Measurements from ENCODE around the gene LPIN1. TPM values are rescaled to one million over a fixed set of nuclear protein-coding genes. Genes with fewer than 3 reads are reported as not detected.

Gene LPIN1
- total and polyA plus RNA-seq, 2 of the 8 experiments (the other 6 are each of a cell fraction or from before 2014, with no cell fraction given), result 4.3 to 9.8 TPM

DNA sequence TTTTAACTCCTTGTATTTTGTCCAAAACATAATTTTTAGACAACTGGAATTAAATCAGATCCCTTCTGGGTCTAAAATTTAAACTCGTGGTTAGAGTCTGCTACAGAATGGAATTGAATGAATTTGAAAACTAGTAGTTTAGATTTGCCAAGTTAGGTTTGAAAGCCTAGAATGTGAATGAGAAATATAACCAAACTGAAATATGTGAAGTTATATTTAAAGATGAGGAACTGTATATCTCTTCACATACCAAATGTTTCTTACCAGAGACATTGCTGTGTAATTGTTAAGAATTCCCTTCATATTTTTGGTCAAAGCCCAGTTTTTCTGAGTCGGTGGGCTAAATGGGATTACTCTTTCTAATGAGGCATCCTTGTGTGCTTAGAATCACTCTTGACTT lies 74.2 kb downstream of the LPIN1 start:
- H3K23me2 ChIP-seq (ENCODE audit: low read depth, low read length), result no peaks in the 10 kb centered on the region
- H3K14ac ChIP-seq (ENCODE audit: insufficient read length), result no peak overlapping the region
- H3K79me1 ChIP-seq (ENCODE audit: low read depth, low read length), result no peaks in the 10 kb centered on the region
- POLR2A ChIA-PET (ENCODE audit: partially characterized antibody), result no interaction called here
- no peak overlapping the region for H3K4me3 ChIP-seq (ENCODE audit: extremely low read depth in 1 of 4, insufficient read depth in 2 of 4, low read depth in 3 of 4, low read length in 4 of 4)
- H4K8ac ChIP-seq (ENCODE audit: extremely low read depth, insufficient read depth, low read length), result no peak overlapping the region
- no peak for FAIRE-seq
- H2BK120ac ChIP-seq (replicated peaks; ENCODE audit: low read depth, low read length), result no peak overlapping the region
- H3K27me3 ChIP-seq (replicated peaks in 1 of 4; ENCODE audit: control insufficient read depth in 3 of 4, extremely low read depth in 1 of 4, insufficient read depth in 3 of 4, low read length in 3 of 4), result no peaks in the 10 kb centered on the region
- CTCF ChIA-PET (ENCODE audit: partially characterized antibody), result interaction anchor here (1.6 kb wide), 1 partner anchor 9 kb away, joined by 8 read pairs; no protein-coding TSS in a partner anchor
- H3K4ac ChIP-seq (replicated peaks; ENCODE audit: insufficient read length, low read depth, low read length), result no peak overlapping the region
- H3K9ac ChIP-seq (replicated peaks in 1 of 4; ENCODE audit: extremely low read depth in 1 of 4, low read depth in 3 of 4, low read length in 3 of 4), result no peak overlapping the region
- H2BK15ac ChIP-seq (ENCODE audit: low read length), result no peak overlapping the region
- H2BK20ac ChIP-seq (ENCODE audit: low read length), result no peak overlapping the region
- no peak overlapping the region for H3K27ac ChIP-seq (ENCODE audit: low read depth, low read length)
- H2BK12ac ChIP-seq (ENCODE audit: low read depth, low read length), result no peak overlapping the region
- no peak overlapping the region for H4K5ac ChIP-seq (ENCODE audit: insufficient read length, low read depth, low read length)
- H2BK5ac ChIP-seq (ENCODE audit: low read depth, low read length), result no peak overlapping the region
- H3K56ac ChIP-seq (replicated peaks; ENCODE audit: insufficient read length, low read depth, low read length), result no peak overlapping the region
- H3K9me3 ChIP-seq (ENCODE audit: insufficient read depth in 2 of 2, low read depth in 1 of 2, low read length in 1 of 2), result no peaks in the 10 kb centered on the region
- H3K18ac ChIP-seq (ENCODE audit: extremely low read depth, low read length), result no peak overlapping the region
- H3K4me1 ChIP-seq (replicated peaks in 1 of 4; ENCODE audit: control insufficient read depth in 3 of 4, insufficient read depth in 4 of 4, low read length in 3 of 4), result no peaks in the 10 kb centered on the region
- no peak overlapping the region for H3K23ac ChIP-seq (ENCODE audit: insufficient read length)
- H4K20me1 ChIP-seq (replicated peaks in 1 of 2; ENCODE audit: control insufficient read depth in 1 of 2, insufficient read depth in 2 of 2, low read length in 2 of 2), result no peaks in the 10 kb centered on the region
- H3K36me3 ChIP-seq (ENCODE audit: control insufficient read depth in 2 of 4, insufficient read depth in 4 of 4, low read length in 3 of 4), result peaks cover 0 to 5% (median 0%) of the 10 kb centered on the region in 4 experiments; a peak in 4 of 8 replicates
- no peak overlapping the region for H2AK5ac ChIP-seq (ENCODE audit: low read depth, low read length)
- no peak overlapping the region for H4K91ac ChIP-seq (replicated peaks; ENCODE audit: insufficient read length, low read length)
- H3K79me2 ChIP-seq (ENCODE audit: control insufficient read depth in 1 of 2, insufficient read depth in 2 of 2, low read length in 2 of 2), result no peaks in the 10 kb centered on the region
- H2AFZ ChIP-seq (ENCODE audit: low read length), result no peak overlapping the region
- no peak for DNase-seq (ENCODE audit: low read depth in 1 of 2, low spot score in 2 of 2)
- WGBS, 2 experiments (ENCODE audit: extremely low coverage in 1 of 2, insufficient coverage in 1 of 2, insufficient read length in 1 of 2, insufficient replicate concordance in 2 of 2, low coverage in 1 of 2, low lambda C conversion rate in 2 of 2, missing lambda C conversion rate in 1 of 2), result 93% methylated on average over 2 of the region's 2 CpGs; no CpG with 5 or more reads in 1 of the 2 experiments
- H3K4me2 ChIP-seq (ENCODE audit: insufficient read depth in 1 of 2, low read depth in 2 of 2, low read length in 2 of 2), result no peak overlapping the region
- TF ChIP-seq PHF8 (conservative IDR thresholded peaks at IDR 0.05; ENCODE audit: low read depth, low read length) (no peak), FOSL1 (IDR thresholded peaks at IDR 0.05; ENCODE audit: insufficient read depth, low read depth, low read length) (no peak), RFX5 (IDR thresholded peaks at IDR 0.05; ENCODE audit: borderline replicate concordance, low read depth, low read length) (no peak), KDM5A (IDR thresholded peaks at IDR 0.05; ENCODE audit: low read length) (no peak), SP2 (IDR thresholded peaks at IDR 0.05; ENCODE audit: low read length) (no peak), TEAD4 (IDR thresholded peaks at IDR 0.05; ENCODE audit: low read depth, low read length) (no peak), EGR1 (IDR thresholded peaks at IDR 0.05; ENCODE audit: borderline replicate concordance, low read depth, low read length) (no peak), CHD1 (IDR thresholded peaks at IDR 0.05; ENCODE audit: low read depth, low read length) (no peak), JUN (IDR thresholded peaks at IDR 0.05; ENCODE audit: low read depth, low read length) (no peak), TBP (IDR thresholded peaks at IDR 0.05; ENCODE audit: low read depth, low read length) (no peak), SUZ12 (IDR thresholded peaks at IDR 0.05; ENCODE audit: low read length) (no peak), GTF2F1 (IDR thresholded peaks at IDR 0.05; ENCODE audit: borderline replicate concordance, low read depth, low read length) (no peak), CTBP2 (IDR thresholded peaks at IDR 0.05; ENCODE audit: borderline replicate concordance, insufficient read depth, insufficient read length, low read length) (no peak), POLR2AphosphoS5 (IDR thresholded peaks at IDR 0.05; ENCODE audit: low read depth, low read length) (no peak)
- TF ChIP-seq, protein P1, sequence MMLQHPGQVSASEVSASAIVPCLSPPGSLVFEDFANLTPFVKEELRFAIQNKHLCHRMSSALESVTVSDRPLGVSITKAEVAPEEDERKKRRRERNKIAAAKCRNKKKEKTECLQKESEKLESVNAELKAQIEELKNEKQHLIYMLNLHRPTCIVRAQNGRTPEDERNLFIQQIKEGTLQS (IDR thresholded peaks at IDR 0.05; ENCODE audit: insufficient read depth, low read depth, low read length), result no peak

Measured in H1 (cell line).